BJ (cell line): ENCODE measurements around the gene GMCL2. TPM values are rescaled to one million over a fixed set of nuclear protein-coding genes. Genes with fewer than 3 reads are reported as not detected.

ENCODE experiments used
- CTCF ChIA-PET: fragments of 350-600 bp; formaldehyde crosslinking; extraction: SDS; loops from one replicate; lab custom pipeline; 2021; ENCODE audit warnings: antibody characterized with exemption, inconsistent platforms; lab: Yijun Ruan, JAX
- POLR2A ChIA-PET: fragments of 300-600 bp; sonication (Branson Sonifier 250); formaldehyde crosslinking; extraction: SDS; loops from one replicate; lab custom pipeline; 2021; ENCODE audit warnings: antibody characterized with exemption; lab: Charles Lee
- DNase-seq: peaks from one replicate; pipeline ENCODE4 v3.0.0-alpha.2; 2011; ENCODE audit warnings: low read depth
- H3K27me3 ChIP-seq: 2 replicates; pipeline ENCODE4 v1.6.0; 2011; ENCODE audit warnings: low read length; ENCODE audit not compliant: control insufficient read depth, insufficient read depth
- H3K36me3 ChIP-seq: 2 replicates; pipeline ENCODE4 v1.5.1; 2011; ENCODE audit warnings: low read length; ENCODE audit not compliant: control insufficient read depth, insufficient read depth
- H3K4me3 ChIP-seq: 2 replicates; pipeline ENCODE4 v1.5.1; 2011; ENCODE audit warnings: low read depth, mild to moderate bottlenecking, control low read depth, low read length
- polyA plus RNA-seq: library from polyadenylated mRNA; depleted of rRNA; stranded (reverse); fragments of >200 nt; gene quantifications from 2 replicates; pipeline ENCODE4 v1.2.3, GENCODE V29; 2011
- TF ChIP-seq, protein P1 (sequence below): IDR thresholded peaks from 2 replicates; pipeline ENCODE4 v1.5.1; 2011; ENCODE audit warnings: low read depth, mild to moderate bottlenecking, control low read depth, inconsistent platforms, low read length, moderate library complexity; ENCODE audit not compliant: insufficient read depth

Gene GMCL2
- polyA plus RNA-seq, 1 experiment: not detected

DNA sequence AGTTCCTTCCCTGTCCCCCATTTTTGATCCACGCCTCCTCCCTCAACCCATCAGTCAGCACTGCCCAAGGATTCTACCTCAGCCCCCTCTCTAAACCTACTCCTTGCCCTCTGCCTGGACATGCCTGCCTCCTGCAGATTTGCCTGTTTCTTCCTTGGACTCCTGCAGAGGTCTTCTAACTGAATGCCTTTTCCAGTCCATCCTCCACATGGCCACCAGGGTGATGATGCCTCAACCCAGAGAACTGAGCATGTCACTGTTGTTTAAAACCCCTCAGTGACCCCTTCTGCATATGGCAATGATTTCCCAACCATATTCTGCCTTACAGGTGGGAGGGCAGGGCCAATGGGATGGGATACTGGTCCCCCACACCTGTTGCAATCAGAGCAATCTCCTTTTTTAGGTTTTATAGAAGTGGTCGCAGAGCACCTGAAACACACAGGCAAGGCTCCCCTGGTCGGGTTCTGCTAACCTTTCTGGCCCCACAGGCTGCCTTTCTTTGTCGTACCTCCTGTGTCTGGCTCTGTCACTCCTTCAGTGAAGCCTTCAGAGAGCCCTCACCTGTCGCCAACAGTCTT is 36.1 kb upstream of the GMCL2 start:
- H3K4me3 ChIP-seq: no peak overlapping the region
- POLR2A ChIA-PET: no interaction called here
- no peak for DNase-seq
- CTCF ChIA-PET: no interaction called here
- peaks cover 11% of the 10 kb centered on the region for H3K36me3 ChIP-seq
- no peaks in the 10 kb centered on the region for H3K27me3 ChIP-seq
- TF ChIP-seq, protein P1, sequence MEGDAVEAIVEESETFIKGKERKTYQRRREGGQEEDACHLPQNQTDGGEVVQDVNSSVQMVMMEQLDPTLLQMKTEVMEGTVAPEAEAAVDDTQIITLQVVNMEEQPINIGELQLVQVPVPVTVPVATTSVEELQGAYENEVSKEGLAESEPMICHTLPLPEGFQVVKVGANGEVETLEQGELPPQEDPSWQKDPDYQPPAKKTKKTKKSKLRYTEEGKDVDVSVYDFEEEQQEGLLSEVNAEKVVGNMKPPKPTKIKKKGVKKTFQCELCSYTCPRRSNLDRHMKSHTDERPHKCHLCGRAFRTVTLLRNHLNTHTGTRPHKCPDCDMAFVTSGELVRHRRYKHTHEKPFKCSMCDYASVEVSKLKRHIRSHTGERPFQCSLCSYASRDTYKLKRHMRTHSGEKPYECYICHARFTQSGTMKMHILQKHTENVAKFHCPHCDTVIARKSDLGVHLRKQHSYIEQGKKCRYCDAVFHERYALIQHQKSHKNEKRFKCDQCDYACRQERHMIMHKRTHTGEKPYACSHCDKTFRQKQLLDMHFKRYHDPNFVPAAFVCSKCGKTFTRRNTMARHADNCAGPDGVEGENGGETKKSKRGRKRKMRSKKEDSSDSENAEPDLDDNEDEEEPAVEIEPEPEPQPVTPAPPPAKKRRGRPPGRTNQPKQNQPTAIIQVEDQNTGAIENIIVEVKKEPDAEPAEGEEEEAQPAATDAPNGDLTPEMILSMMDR: no peak

GRCh38 chr5:178222292-178222691 is 35.1 kb upstream of the GMCL2 start:
- CTCF ChIA-PET: no interaction called here
- Histone ChIP-seq H3K4me3 (no peak overlapping the region), H3K27me3 (no peaks in the 10 kb centered on the region), H3K36me3 (peaks cover 10% of the 10 kb centered on the region)
- no peak for DNase-seq
- POLR2A ChIA-PET: no interaction called here
- TF ChIP-seq, protein P1: no peak

DNA sequence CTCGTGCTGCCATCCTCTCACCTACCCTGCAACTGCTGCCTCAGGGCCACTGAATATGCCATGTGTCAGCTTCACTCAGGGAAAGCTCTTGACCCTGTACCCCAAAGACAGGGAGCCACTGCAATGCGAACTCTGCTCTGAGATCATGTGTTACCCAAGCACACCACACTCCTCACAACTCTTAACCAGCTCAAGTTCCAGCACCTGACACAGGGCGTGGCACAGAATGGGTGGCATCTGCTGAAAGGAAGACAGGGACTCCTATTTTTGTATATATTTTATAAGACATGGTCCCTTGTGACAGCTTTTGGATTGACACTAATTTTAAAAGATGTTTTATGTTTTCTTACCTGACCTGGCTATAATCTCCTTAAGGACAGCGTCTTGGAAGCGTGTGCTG is 34.7 kb upstream of the GMCL2 start:
- no peaks in the 10 kb centered on the region for H3K27me3 ChIP-seq
- CTCF ChIA-PET: no interaction called here
- peaks cover 10% of the 10 kb centered on the region for H3K36me3 ChIP-seq
- TF ChIP-seq, protein P1: no peak
- no peak for DNase-seq
- H3K4me3 ChIP-seq: no peak overlapping the region
- POLR2A ChIA-PET: no interaction called here

DNA sequence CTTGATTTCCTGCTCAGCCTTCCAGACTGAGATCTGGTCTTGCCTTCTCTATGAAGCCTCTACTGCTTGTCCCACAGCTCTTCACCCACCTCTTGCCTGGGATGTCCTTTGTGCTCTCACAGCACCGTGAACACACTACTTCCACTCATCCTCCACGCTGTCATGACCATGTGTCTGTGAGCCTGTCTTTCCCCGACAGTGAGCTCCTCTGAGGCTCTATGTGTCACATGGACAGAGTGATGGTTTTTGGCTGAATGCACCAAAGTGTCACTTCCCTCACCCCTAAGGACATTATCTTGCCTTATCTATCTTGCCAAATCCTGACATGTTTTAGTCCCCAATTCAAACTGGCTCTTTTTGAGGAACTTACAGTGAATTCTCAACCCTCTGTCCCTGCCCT is 34.1 kb upstream of the GMCL2 start:
- POLR2A ChIA-PET: interaction anchor here (0.6 kb wide), 1 partner anchor 9 kb away, joined by 6 read pairs; no protein-coding TSS in a partner anchor

GRCh38 chr5:178218827-178219226 is 31.7 kb upstream of the GMCL2 start:
- no peaks in the 10 kb centered on the region for H3K27me3 ChIP-seq
- ChIA-PET CTCF (no interaction called here), POLR2A (interaction anchor here (1.0 kb wide), 1 partner anchor 12 kb away, joined by 3 read pairs; no protein-coding TSS in a partner anchor)
- no peak for DNase-seq
- H3K4me3 ChIP-seq: no peak overlapping the region
- H3K36me3 ChIP-seq: peaks cover 23% of the 10 kb centered on the region
- TF ChIP-seq, protein P1: no peak

More for the DNA sequence above, 34.1 kb upstream of the GMCL2 start:
- no peak for DNase-seq
- TF ChIP-seq, protein P1: no peak
- peaks cover 10% of the 10 kb centered on the region for H3K36me3 ChIP-seq
- H3K27me3 ChIP-seq: no peaks in the 10 kb centered on the region
- H3K4me3 ChIP-seq: no peak overlapping the region
- CTCF ChIA-PET: interaction anchor here (0.7 kb wide), 1 partner anchor 870 kb away, joined by 3 read pairs; the partner anchor contains the start of gene LMAN2
